CD4-positive, alpha-beta T cell treated with Interleukin-17A for 1 hour (primary cell): ENCODE data around the gene KPNA6.

ENCODE experiments used
- DNase-seq: peaks from one replicate; pipeline ENCODE4 v3.0.0-alpha.2; 2020

Gene KPNA6

GRCh38 chr1:32194984-32195383 is 87.1 kb downstream of the KPNA6 start:
- DNase-seq: no peak

GRCh38 chr1:32195531-32195930 is 87.7 kb downstream of the KPNA6 start:
- DNase-seq: no peak

GRCh38 chr1:32195972-32196823 is 88.3 kb downstream of the KPNA6 start:
- peak; percentile 60 for DNase-seq

DNA sequence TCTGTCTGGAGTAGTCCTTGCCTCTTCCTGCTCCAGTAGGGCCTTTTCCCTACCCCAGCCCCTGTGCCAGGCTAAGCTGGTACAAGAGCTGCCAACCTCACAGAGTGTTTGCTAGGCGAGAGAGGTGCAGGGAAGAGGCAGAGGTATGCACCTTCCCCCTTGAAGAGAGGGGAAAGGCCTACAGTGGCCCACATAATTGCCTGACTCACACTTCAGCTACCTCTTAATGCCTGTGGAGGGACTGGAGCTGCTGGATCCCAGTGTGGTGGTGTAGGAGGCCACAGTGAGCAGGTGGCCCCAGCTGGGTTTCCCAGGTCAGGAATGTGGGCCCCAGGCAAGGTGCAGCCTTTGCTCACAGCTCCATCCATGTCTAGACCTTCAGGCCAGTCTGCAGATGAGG is 89.2 kb downstream of the KPNA6 start:
- no peak for DNase-seq

- DNase-seq: no peak
These were observed 90.0 kb downstream of the KPNA6 start for GRCh38 chr1:32197837-32198236.

GRCh38 chr1:32198237-32199042 is 90.6 kb downstream of the KPNA6 start:
- no peak for DNase-seq

- DNase-seq: no peak
These were observed 91.3 kb downstream of the KPNA6 start for GRCh38 chr1:32199043-32199716.

GRCh38 chr1:32199717-32200072 is 91.8 kb downstream of the KPNA6 start:
- DNase-seq: no peak

DNA sequence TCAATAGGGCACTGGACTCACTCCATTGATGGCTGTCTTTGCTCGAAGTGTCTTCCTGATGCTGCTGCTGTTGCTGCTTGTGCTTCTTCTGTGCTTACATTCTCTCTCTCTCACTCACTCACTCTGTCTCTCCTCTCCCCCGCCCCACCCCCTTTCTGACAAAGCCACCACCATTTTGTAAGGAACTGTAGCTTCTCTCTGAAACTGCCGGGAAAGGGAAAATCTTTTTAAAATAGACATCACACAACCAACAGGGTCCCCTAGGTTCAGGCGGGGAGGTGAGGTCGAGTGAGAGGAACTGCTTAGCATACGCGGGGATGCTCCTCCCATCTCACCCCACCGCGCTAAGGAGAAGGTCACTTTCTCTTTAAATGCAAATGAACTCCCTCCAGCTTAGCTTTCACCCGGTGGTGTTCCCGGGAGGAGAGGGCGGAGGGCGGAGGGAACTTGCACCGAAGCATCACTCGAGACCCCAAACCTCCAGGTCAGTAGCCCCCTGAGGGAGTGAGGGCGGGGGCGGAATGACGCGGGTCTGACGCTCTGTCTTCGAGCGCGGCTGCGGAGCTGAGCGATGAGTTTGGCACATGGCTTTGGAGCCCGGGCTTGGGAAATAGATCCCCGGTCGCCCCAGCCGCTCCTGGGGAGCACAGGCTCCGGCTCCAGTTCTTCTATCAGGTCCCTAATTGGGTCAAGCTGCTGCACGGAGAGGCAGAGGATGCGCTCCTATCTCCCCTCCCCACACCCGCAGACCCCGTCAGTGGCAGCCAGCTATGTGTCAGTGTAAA is 92.6 kb downstream of the KPNA6 start, which contains the start of gene CCDC28B:
CCDC28B (plus strand) TSS at position 370 of the 785 bp plus-strand sequence. CDS start 1,341 bp downstream, outside the sequence.
- DNase-seq: peak; percentile 68

DNA sequence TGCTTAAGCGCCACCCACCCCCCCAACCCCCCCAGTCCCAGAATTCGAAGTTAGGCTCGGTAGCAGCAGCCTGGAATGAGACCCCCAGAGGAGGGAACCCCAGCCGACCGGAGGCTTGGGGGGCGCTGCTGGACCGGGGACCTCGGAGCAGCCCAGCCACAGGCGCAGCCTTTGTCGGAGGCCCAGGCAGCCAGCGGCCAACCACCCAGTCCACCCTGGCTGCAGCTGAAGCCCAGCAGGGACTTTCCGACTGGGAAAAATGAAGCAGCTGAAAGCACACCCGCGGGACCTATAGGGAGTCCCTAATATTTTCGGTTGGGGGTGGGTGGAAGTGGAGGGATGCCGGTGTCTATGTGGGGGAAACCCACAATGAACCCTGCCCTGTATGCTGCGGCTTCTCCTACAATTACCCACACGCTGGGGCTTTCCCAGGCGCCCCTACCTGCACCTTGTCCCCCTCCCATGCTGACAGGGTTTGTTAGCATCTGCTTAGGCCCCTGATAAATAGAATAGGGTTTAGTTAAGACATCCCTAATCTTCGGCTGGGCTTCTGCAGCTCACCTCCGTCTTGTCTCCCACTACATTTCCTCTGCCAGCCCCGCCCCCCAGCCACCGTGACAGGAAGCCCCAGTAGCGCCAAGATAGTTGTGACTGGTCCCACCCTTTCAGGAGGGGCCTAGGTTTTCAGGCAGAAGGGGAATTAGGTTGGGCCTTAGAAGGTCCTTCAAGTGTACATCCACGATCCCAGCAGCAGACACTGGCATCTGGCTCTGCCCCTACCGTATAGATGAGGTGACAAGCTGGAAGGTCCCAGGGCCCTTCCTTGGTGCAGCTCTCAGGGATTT is 93.4 kb downstream of the KPNA6 start:
- DNase-seq: peak; percentile 87

DNA sequence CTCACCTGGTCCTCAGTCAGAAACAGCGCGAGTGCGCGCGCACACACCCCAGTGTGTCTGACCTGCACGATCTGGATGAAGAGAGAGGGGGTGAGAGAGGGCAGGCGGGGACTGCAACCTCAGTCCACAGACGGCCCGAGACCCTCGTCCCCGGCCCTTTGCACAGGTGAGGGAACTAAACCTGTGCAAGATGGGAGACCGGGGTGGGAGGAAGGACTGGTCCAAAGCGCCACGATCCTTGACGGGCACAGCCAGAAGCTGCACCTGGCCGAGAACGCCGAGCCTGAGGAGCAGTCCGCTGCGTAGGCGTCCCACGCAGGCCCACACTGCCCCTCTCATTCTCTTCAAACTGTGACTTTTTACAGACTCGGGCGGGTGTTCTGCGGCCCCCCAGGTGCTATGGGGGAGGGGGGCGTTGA is 97.1 kb downstream of the KPNA6 start:
- DNase-seq: no peak

DNA sequence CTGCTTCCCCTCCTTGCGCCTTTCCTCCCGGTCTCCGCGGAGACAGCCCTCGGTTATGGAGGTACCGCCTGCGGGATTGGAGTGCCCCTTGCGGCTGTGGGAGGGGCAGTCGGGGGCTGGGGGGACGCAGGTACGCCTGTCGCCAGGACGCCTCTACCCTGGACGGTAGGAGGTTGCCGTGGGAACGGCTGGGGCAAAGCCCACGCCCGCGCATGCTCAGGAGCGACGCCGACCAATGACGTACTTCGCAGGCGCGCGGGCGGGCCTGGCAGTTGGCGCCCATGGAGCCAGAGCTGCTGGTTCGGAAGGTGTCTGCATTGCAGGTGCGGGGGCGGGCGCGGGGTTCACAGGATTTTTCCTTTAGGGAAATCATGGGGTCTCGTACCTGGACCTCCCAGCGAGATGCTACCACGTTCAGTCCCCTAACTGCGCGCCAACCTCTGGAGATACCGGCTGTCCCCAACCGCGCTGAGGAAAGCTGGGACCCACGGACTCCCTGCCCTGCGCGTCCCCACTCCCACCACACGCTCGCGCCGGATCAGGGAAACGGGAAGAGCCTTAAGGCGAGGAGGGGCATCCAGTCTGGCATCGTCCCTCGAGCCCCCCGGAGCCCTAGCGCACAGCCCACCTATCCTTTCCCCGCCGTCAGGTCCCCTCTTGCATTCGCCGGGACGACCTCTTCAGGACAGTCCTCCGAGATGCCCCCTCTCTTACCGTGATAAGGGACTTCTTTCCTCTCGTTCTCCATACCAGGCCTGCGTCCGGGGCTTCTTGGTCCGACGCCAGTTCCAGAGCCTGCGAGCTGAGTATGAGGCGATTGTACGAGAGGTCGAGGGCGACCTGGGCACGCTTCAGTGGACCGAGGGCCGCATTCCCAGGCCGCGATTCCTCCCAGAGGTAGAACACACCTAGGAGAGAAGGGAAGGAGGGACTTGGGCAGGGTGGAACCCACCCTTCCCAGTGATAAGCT is 97.8 kb downstream of the KPNA6 start, which contains the start of gene IQCC:
IQCC (plus strand) TSS at position 271 of the 970 bp plus-strand sequence; CDS start at position 282, 11 bp downstream.
- DNase-seq: peak; percentile 90

DNA sequence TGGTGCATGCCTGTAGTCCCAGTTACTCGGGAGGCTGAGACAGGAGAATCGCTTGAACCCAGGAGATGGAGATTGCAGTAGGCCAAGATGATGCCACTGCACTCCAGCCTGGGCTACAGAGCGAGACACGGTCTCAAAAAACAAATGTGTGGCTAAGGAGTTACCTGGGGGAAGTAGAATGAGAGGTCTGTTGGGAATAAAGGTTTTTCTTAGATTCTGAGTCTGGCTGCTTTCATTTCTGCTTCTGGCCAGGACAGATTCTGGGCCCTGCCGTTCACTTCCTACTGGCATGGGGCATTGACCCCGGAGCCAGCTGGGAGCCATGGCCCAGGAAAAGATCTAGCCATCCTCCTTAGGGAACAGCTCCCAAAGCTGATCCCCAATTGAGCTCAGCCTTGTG is 100.6 kb downstream of the KPNA6 start:
- DNase-seq: no peak

DNA sequence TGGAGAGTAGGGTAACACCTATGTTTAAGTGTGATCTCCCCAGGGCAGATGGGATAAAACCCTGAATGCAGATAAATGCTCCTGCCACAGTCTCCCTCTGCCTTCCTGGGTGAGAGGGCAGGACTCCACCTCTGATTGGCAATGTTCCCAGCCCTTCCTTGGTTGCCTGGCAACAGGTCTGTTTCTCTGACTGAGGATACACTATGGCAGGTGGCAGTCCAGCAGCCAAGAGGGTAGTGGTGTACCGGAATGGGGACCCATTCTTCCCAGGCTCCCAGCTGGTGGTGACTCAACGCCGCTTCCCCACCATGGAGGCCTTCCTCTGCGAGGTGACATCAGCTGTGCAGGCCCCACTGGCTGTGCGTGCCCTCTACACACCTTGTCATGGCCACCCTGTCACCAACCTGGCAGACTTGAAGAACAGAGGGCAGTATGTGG is 101.1 kb downstream of the KPNA6 start, which contains the start of gene DCDC2B:
DCDC2B (plus strand) TSS at position 199 of the 438 bp plus-strand sequence; CDS start at position 204, 5 bp downstream.
- no peak for DNase-seq

GRCh38 chr1:32215629-32216480 is 108.0 kb downstream of the KPNA6 start:
- peak; percentile 71 for DNase-seq

DNA sequence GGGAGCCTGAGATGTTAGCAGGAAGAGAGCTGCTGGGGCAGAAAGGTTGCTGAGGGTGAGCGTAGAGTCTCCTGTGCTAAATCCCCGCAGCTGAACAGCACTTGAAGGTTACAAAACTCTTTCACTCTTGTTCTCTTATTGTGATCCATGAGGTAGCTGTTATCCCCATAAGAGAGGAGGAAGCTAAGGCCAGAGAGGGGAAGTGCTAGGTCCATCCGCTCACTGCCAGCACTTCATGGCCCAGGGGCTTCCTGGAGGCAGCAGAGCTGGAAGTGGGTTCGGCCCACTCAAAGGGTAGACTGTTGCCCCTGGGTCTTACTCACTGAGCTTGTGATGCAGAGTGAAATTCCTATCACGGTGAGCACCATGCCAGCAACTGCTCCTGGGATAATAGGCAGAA is 108.7 kb downstream of the KPNA6 start:
- no peak for DNase-seq

- no peak for DNase-seq
These were observed 111.2 kb downstream of the KPNA6 start for GRCh38 chr1:32219022-32219421.

- DNase-seq: no peak
These were observed 113.1 kb downstream of the KPNA6 start for GRCh38 chr1:32220746-32221580.
